ENCODE measurements around the gene ABI3. TPM values are rescaled to one million over a fixed set of nuclear protein-coding genes. Genes with fewer than 3 reads are reported as not detected.
A peak's percentile ranks its signal among the peaks of the same experiment; 100 is the strongest.

The ABI3 gene
- 10 to 100 TPM in 4 of 9 donors, 1 to 10 TPM in 5; 3.3 to 16.1 (median 6.4) TPM for total RNA-seq
- polyA plus RNA-seq: 1 to 10 TPM; 3.5 to 7.7 TPM
- long read RNA-seq, donor 1, partial matches to known transcripts: 0 of 3 reads
- long read RNA-seq, donor 1, other reads (novel, unspliced or antisense): 0 of 3 reads
- long read RNA-seq, donor 2, transcript ABI3-201 (8 exons, 2,109 nt): major isoform, 16 of 19 reads
- long read RNA-seq, donor 2, partial matches to known transcripts: 2 of 19 reads
- long read RNA-seq, donor 2, other reads (novel, unspliced or antisense): 1 of 19 reads
- long read RNA-seq, donor 3, partial matches to known transcripts: 2 of 5 reads
- long read RNA-seq, donor 3, other reads (novel, unspliced or antisense): 0 of 5 reads

GRCh38 chr17:49210158-49211029 lies at the start of gene ABI3, which contains the start of gene GNGT2:
Gene ABI3 (plus strand): TSS chr17:49210707. CDS start chr17:49210725, 18 bp downstream.
Gene GNGT2 (minus strand): TSS chr17:49210574. CDS start chr17:49207422, 3,152 bp downstream.
- Histone ChIP-seq H3K27ac (peak within 1 kb of the TSS; percentile 65 to 91 (median 84)), H3K9me3 (no peaks in the 10 kb centered on the region), H3K4me1 (peaks cover 0 to 69% (median 24%) of the 10 kb centered on the region in 12 donors), H3K4me3 (peak within 1 kb of the TSS; percentile 32 to 70 (median 60)), H3K36me3 (no peaks in the 10 kb centered on the region), H3K27me3 (peaks cover 0 to 7% (median 0%) of the 10 kb centered on the region in 9 donors)
- WGBS, 4 donors: 15 to 29% (median 23%) methylated on average over 19 to 22 of the region's 22 CpGs
- peak; percentile 46 to 75 (median 64) for DNase-seq
- intact Hi-C loops (cut with DNase I): loop anchor here in 3 of 10 donors (2.0 to 5.0 kb wide), 2 partner anchors 18 to 52 kb away; no protein-coding TSS in a partner anchor
- TF ChIP-seq POLR2A (IDR thresholded peaks at IDR 0.05) (peak in 1 of 2 donors; percentile 41), CTCF (IDR thresholded peaks at IDR 0.05) (no peak)
- peak; percentile 83 to 93 (median 88) for ATAC-seq

- no peaks in the 10 kb centered on the region for H3K9me3 ChIP-seq
- TF ChIP-seq CTCF (IDR thresholded peaks at IDR 0.05) (no peak), POLR2A (IDR thresholded peaks at IDR 0.05) (no peak)
- H3K4me3 ChIP-seq: no peak overlapping the region
- intact Hi-C loops (cut with DNase I): no loop called here
- no peaks in the 10 kb centered on the region for H3K36me3 ChIP-seq
- H3K27ac ChIP-seq: no peak overlapping the region
- H3K27me3 ChIP-seq: peaks cover 0 to 56% (median 6%) of the 10 kb centered on the region in 9 donors
- WGBS, 4 donors: 65 to 76% (median 69%) methylated on average over 4 of the region's 4 CpGs
- DNase-seq (no peak), ATAC-seq (no peak)
- no peaks in the 10 kb centered on the region for H3K4me1 ChIP-seq
Observed at GRCh38 chr17:49162866-49163265, 47.6 kb upstream of the ABI3 start.

- no peak for TF ChIP-seq POLR2A (IDR thresholded peaks at IDR 0.05)
- no peak for TF ChIP-seq CTCF (IDR thresholded peaks at IDR 0.05)
- Histone ChIP-seq H3K4me1 (no peaks in the 10 kb centered on the region), H3K27me3 (peaks cover 3 to 59% (median 14%) of the 10 kb centered on the region in 9 donors), H3K36me3 (no peaks in the 10 kb centered on the region), H3K27ac (no peak overlapping the region), H3K9me3 (no peaks in the 10 kb centered on the region), H3K4me3 (no peak overlapping the region)
- ATAC-seq (no peak), DNase-seq (no peak)
- intact Hi-C loops (cut with DNase I): no loop called here
- 83 to 90% (median 89%) methylated on average over 2 of the region's 2 CpGs for WGBS, 4 donors
Observed at GRCh38 chr17:49165143-49165542, 45.4 kb upstream of the ABI3 start.

- peaks cover 3 to 59% (median 14%) of the 10 kb centered on the region in 9 donors for H3K27me3 ChIP-seq
- ATAC-seq: no peak
- no peaks in the 10 kb centered on the region for H3K36me3 ChIP-seq
- DNase-seq: no peak
- TF ChIP-seq POLR2A (IDR thresholded peaks at IDR 0.05): no peak
- no peak for TF ChIP-seq CTCF (IDR thresholded peaks at IDR 0.05)
- H3K27ac ChIP-seq: no peak overlapping the region
- intact Hi-C loops (cut with DNase I): no loop called here
- H3K4me3 ChIP-seq: no peak overlapping the region
- H3K4me1 ChIP-seq: no peaks in the 10 kb centered on the region
- 55 to 70% (median 63%) methylated on average over 9 of the region's 9 CpGs for WGBS, 4 donors
- H3K9me3 ChIP-seq: peaks cover 0 to 1% (median 0%) of the 10 kb centered on the region in 12 donors
Observed at GRCh38 chr17:49168706-49169105, 41.8 kb upstream of the ABI3 start.
